ENCODE measurements around the gene SURF4. TPM values are rescaled to one million over a fixed set of nuclear protein-coding genes. Genes with fewer than 3 reads are reported as not detected.
A peak's percentile ranks its signal among the peaks of the same experiment; 100 is the strongest.

The SURF4 gene
- total and polyA plus RNA-seq, 4 donors: 103 to 144 (median 118) TPM

- H3K27ac ChIP-seq (ENCODE audit: low read depth, low read length): peak within 1 kb of the TSS; percentile 93
- peaks cover 28% of the 10 kb centered on the region for H3K4me1 ChIP-seq (ENCODE audit: control insufficient read depth, insufficient read depth, low read length)
- under 1% methylated on average over 75 of the region's 75 CpGs for WGBS (ENCODE audit: insufficient coverage)
- H3K9me3 ChIP-seq (ENCODE audit: control insufficient read depth, insufficient read depth, low read length): no peaks in the 10 kb centered on the region
- peak within 1 kb of the TSS; percentile 84 for H3K4me3 ChIP-seq (ENCODE audit: low read depth, low read length)
- DNase-seq (ENCODE audit: low read depth in 4 of 6, low spot score in 6 of 6): peak; percentile 79 to 97 (median 84)
- peaks cover 24% of the 10 kb centered on the region for H3K36me3 ChIP-seq (ENCODE audit: control insufficient read depth, insufficient read depth, low read length)
- no peaks in the 10 kb centered on the region for H3K27me3 ChIP-seq (ENCODE audit: control insufficient read depth, insufficient read depth, low read length)
These were observed 41.9 kb upstream of the SURF4 start, which contains the start of gene REXO4 for GRCh38 chr9:133417541-133418461. TSS of gene REXO4 (minus strand) at chr9:133418010. CDS start at chr9:133417844, 166 bp downstream.

DNA sequence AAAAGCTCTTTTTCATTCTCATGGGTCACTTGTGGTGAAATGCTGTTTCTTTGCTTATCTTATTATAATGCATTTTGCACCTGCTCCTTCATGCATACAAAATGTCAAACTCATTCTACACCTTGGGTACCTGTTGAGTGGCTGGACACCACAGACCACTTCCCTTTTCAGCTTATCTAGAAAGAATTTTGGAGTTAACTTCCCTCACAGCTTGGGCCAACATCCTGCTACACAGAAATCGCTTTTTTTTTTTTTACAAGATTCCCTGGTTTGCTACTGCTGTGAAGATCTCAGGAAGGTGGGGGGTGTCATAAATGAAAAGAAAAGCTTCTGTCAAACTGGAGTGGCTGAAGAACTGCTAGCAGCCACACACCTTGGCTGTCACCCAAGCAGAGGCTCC, 39.3 kb upstream of the SURF4 start:
- Histone ChIP-seq H3K36me3 (ENCODE audit: control insufficient read depth, insufficient read depth, low read length) (peaks cover 45% of the 10 kb centered on the region), H3K4me1 (ENCODE audit: control insufficient read depth, insufficient read depth, low read length) (peaks cover 28% of the 10 kb centered on the region), H3K27me3 (ENCODE audit: control insufficient read depth, insufficient read depth, low read length) (no peaks in the 10 kb centered on the region), H3K4me3 (ENCODE audit: low read depth, low read length) (no peak overlapping the region), H3K27ac (ENCODE audit: low read depth, low read length) (no peak overlapping the region), H3K9me3 (ENCODE audit: control insufficient read depth, insufficient read depth, low read length) (no peaks in the 10 kb centered on the region)
- WGBS (ENCODE audit: insufficient coverage): no CpG with 5 or more reads among the region's 1 CpG
- DNase-seq (ENCODE audit: low read depth in 4 of 6, low spot score in 6 of 6): no peak

GRCh38 chr9:133408042-133408441, 32.2 kb upstream of the SURF4 start:
- H3K4me3 ChIP-seq (ENCODE audit: low read depth, low read length): no peak overlapping the region
- no peak for DNase-seq (ENCODE audit: low read depth in 4 of 6, low spot score in 6 of 6)
- H3K27ac ChIP-seq (ENCODE audit: low read depth, low read length): no peak overlapping the region
- H3K27me3 ChIP-seq (ENCODE audit: control insufficient read depth, insufficient read depth, low read length): no peaks in the 10 kb centered on the region
- no peaks in the 10 kb centered on the region for H3K9me3 ChIP-seq (ENCODE audit: control insufficient read depth, insufficient read depth, low read length)
- peaks cover 91% of the 10 kb centered on the region for H3K36me3 ChIP-seq (ENCODE audit: control insufficient read depth, insufficient read depth, low read length)
- no CpG with 5 or more reads among the region's 1 CpG for WGBS (ENCODE audit: insufficient coverage)
- no peaks in the 10 kb centered on the region for H3K4me1 ChIP-seq (ENCODE audit: control insufficient read depth, insufficient read depth, low read length)

DNA sequence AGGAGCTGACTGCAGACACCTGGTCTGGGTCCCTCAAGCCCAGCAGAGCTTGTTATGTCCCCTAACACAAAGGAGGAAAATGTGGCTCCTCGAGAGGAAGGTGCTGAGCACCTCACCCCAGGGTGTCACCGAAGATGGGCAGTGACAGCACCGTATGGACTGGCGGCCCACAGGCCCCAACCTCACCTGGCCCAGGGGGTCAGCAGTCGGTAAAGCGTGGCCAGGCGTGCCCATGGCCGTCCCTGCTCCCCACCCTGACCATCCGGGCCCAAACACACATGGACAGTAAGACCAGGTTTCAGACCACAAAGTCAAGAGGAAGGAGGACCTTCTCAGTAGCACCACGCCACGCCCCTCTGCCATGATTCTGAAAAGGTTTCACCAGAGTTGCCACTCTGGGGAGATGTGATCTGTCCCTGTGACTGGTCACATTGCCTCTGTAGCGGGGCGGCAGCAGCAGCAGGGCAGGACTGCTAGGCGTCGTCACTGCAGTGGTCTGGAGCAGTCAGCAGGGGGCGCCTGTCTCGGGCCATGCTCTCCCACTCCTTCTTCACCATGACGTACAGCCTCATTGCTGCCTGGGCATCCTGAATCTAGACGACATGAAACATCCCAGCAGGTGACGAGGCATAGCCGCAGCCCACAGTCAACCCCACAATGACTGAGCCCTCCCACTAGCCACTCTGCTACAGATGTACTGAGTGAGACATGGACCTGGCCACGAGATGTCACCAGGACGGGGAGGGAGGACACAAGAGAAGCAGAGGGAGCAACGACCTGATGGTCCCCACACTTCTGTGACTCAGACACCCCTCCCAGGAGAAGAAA, 30.8 kb upstream of the SURF4 start:
- Histone ChIP-seq H3K9me3 (ENCODE audit: control insufficient read depth, insufficient read depth, low read length) (no peaks in the 10 kb centered on the region), H3K27ac (ENCODE audit: low read depth, low read length) (no peak overlapping the region), H3K36me3 (ENCODE audit: control insufficient read depth, insufficient read depth, low read length) (peaks cover 91% of the 10 kb centered on the region), H3K4me3 (ENCODE audit: low read depth, low read length) (no peak overlapping the region), H3K4me1 (ENCODE audit: control insufficient read depth, insufficient read depth, low read length) (no peaks in the 10 kb centered on the region), H3K27me3 (ENCODE audit: control insufficient read depth, insufficient read depth, low read length) (no peaks in the 10 kb centered on the region)
- 60% methylated on average over 23 of the region's 24 CpGs for WGBS (ENCODE audit: insufficient coverage)
- peak in 5 of 6 donors; percentile 17 to 81 (median 42) for DNase-seq (ENCODE audit: low read depth in 4 of 6, low spot score in 6 of 6)

GRCh38 chr9:133405508-133406438, 29.9 kb upstream of the SURF4 start:
- no peak overlapping the region for H3K4me3 ChIP-seq (ENCODE audit: low read depth, low read length)
- no peaks in the 10 kb centered on the region for H3K27me3 ChIP-seq (ENCODE audit: control insufficient read depth, insufficient read depth, low read length)
- 88% methylated on average over 10 of the region's 19 CpGs for WGBS (ENCODE audit: insufficient coverage)
- H3K9me3 ChIP-seq (ENCODE audit: control insufficient read depth, insufficient read depth, low read length): no peaks in the 10 kb centered on the region
- no peak overlapping the region for H3K27ac ChIP-seq (ENCODE audit: low read depth, low read length)
- H3K36me3 ChIP-seq (ENCODE audit: control insufficient read depth, insufficient read depth, low read length): peaks cover 87% of the 10 kb centered on the region
- H3K4me1 ChIP-seq (ENCODE audit: control insufficient read depth, insufficient read depth, low read length): no peaks in the 10 kb centered on the region
- DNase-seq (ENCODE audit: low read depth in 4 of 6, low spot score in 6 of 6): no peak

- no peak overlapping the region for H3K27ac ChIP-seq (ENCODE audit: low read depth, low read length)
- peaks cover 85% of the 10 kb centered on the region for H3K36me3 ChIP-seq (ENCODE audit: control insufficient read depth, insufficient read depth, low read length)
- no peak for DNase-seq (ENCODE audit: low read depth in 4 of 6, low spot score in 6 of 6)
- H3K4me3 ChIP-seq (ENCODE audit: low read depth, low read length): no peak overlapping the region
- H3K4me1 ChIP-seq (ENCODE audit: control insufficient read depth, insufficient read depth, low read length): no peaks in the 10 kb centered on the region
- no peaks in the 10 kb centered on the region for H3K27me3 ChIP-seq (ENCODE audit: control insufficient read depth, insufficient read depth, low read length)
- H3K9me3 ChIP-seq (ENCODE audit: control insufficient read depth, insufficient read depth, low read length): no peaks in the 10 kb centered on the region
- WGBS (ENCODE audit: insufficient coverage): 89% methylated on average over 8 of the region's 12 CpGs
These were observed 28.7 kb upstream of the SURF4 start for GRCh38 chr9:133404454-133405002.

DNA sequence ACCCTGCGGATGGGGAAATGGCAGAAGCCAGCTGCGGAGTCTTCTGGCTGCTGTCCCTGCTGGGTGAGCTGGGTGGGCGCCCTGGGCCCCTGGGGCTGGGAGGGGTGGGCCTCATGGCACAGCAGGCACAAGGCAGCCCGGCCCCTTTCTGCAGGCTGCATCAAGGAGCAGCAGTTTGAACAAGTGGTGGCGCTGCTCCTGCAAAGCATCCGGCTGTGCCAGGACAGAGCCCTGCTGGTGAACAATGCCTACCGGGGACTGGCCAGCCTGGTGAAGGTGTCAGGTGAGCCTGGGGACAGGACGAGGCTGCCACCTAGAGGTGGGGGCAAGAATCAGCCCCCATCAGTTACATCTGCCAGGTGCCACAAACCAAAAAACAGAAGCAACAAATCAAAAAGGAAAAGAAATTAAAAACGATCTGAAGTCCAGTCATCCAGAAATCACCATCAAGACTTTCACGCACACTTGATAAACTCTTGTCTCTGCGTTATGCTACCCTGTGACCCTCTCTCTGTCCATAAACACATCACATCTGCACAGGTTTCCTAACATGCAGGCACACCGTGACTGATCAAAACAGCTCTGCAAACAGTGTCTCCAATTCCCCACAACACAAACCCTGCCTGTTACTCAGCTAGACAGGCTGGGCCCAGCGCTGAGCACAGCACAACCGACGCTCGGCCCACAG, 28.1 kb upstream of the SURF4 start:
- Histone ChIP-seq H3K9me3 (ENCODE audit: control insufficient read depth, insufficient read depth, low read length) (no peaks in the 10 kb centered on the region), H3K4me1 (ENCODE audit: control insufficient read depth, insufficient read depth, low read length) (no peaks in the 10 kb centered on the region), H3K36me3 (ENCODE audit: control insufficient read depth, insufficient read depth, low read length) (peaks cover 82% of the 10 kb centered on the region), H3K27me3 (ENCODE audit: control insufficient read depth, insufficient read depth, low read length) (no peaks in the 10 kb centered on the region), H3K27ac (ENCODE audit: low read depth, low read length) (no peak overlapping the region), H3K4me3 (ENCODE audit: low read depth, low read length) (no peak overlapping the region)
- WGBS (ENCODE audit: insufficient coverage): 84% methylated on average over 14 of the region's 16 CpGs
- no peak for DNase-seq (ENCODE audit: low read depth in 4 of 6, low spot score in 6 of 6)

DNA sequence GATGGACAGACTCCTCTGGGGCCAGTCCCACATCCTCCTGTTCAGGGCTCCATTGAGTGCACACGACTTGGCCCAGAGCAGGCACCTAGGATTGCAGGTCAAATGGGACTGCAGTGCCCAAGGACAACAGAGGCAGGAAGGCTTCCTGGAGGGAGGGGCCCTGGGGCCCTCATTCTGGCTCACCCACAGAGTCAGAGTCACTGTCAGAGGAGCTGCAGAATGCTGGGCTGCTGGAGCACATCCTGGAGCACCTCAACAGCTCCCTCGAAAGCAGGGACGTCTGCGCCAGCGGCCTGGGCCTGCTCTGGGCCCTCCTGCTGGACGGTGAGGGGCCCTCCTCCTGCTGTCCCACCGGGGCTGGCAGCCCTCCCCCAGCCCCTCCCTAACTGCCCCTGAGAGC, 26.8 kb upstream of the SURF4 start:
- WGBS (ENCODE audit: insufficient coverage): 80% methylated on average over 7 of the region's 7 CpGs

More for the DNA sequence above, 26.8 kb upstream of the SURF4 start:
- Histone ChIP-seq H3K36me3 (ENCODE audit: control insufficient read depth, insufficient read depth, low read length) (peaks cover 75% of the 10 kb centered on the region), H3K4me3 (ENCODE audit: low read depth, low read length) (no peak overlapping the region), H3K27ac (ENCODE audit: low read depth, low read length) (no peak overlapping the region), H3K27me3 (ENCODE audit: control insufficient read depth, insufficient read depth, low read length) (no peaks in the 10 kb centered on the region), H3K9me3 (ENCODE audit: control insufficient read depth, insufficient read depth, low read length) (no peaks in the 10 kb centered on the region), H3K4me1 (ENCODE audit: control insufficient read depth, insufficient read depth, low read length) (no peaks in the 10 kb centered on the region)
- no peak for DNase-seq (ENCODE audit: low read depth in 4 of 6, low spot score in 6 of 6)

All from spinal cord (tissue), 10 donors.